Measurements from ENCODE around the gene SLC35F2.

Gene SLC35F2

GRCh38 chr11:107851704-107852310 is 6.8 kb downstream of the SLC35F2 start:
- no peak overlapping the region for H3K4me3 ChIP-seq (ENCODE audit: low read depth, low read length)
- no peak for DNase-seq (ENCODE audit: low read depth)
- TF ChIP-seq CTCF (IDR thresholded peaks at IDR 0.05; ENCODE audit: low read depth, low read length, missing control alignments), result no peak

GRCh38 chr11:107849790-107850189 is 8.8 kb downstream of the SLC35F2 start:
- no peak overlapping the region for H3K4me3 ChIP-seq (ENCODE audit: low read depth, low read length)
- DNase-seq (ENCODE audit: low read depth), result no peak
- no peak for TF ChIP-seq CTCF (IDR thresholded peaks at IDR 0.05; ENCODE audit: low read depth, low read length, missing control alignments)

- TF ChIP-seq CTCF (IDR thresholded peaks at IDR 0.05; ENCODE audit: low read depth, low read length, missing control alignments), result no peak
- no peak for DNase-seq (ENCODE audit: low read depth)
- H3K4me3 ChIP-seq (ENCODE audit: low read depth, low read length), result no peak overlapping the region
Measured at GRCh38 chr11:107848345-107848744, 10.2 kb downstream of the SLC35F2 start.

GRCh38 chr11:107847184-107847583 is 11.4 kb downstream of the SLC35F2 start:
- no peak for TF ChIP-seq CTCF (IDR thresholded peaks at IDR 0.05; ENCODE audit: low read depth, low read length, missing control alignments)
- H3K4me3 ChIP-seq (ENCODE audit: low read depth, low read length), result no peak overlapping the region
- no peak for DNase-seq (ENCODE audit: low read depth)

GRCh38 chr11:107844041-107844440 is 14.5 kb downstream of the SLC35F2 start:
- DNase-seq (ENCODE audit: low read depth), result no peak
- no peak for TF ChIP-seq CTCF (IDR thresholded peaks at IDR 0.05; ENCODE audit: low read depth, low read length, missing control alignments)
- H3K4me3 ChIP-seq (ENCODE audit: low read depth, low read length), result no peak overlapping the region

GRCh38 chr11:107842412-107843100 is 16.0 kb downstream of the SLC35F2 start:
- TF ChIP-seq CTCF (IDR thresholded peaks at IDR 0.05; ENCODE audit: low read depth, low read length, missing control alignments), result no peak
- H3K4me3 ChIP-seq (ENCODE audit: low read depth, low read length), result no peak overlapping the region
- no peak for DNase-seq (ENCODE audit: low read depth)

- H3K4me3 ChIP-seq (ENCODE audit: low read depth, low read length), result peak overlapping the region; percentile 46
- no peak for DNase-seq (ENCODE audit: low read depth)
- TF ChIP-seq CTCF (IDR thresholded peaks at IDR 0.05; ENCODE audit: low read depth, low read length, missing control alignments), result no peak
Measured at GRCh38 chr11:107840129-107840484, 18.5 kb downstream of the SLC35F2 start.
